ENCODE data around the gene OLFML2B.

The OLFML2B gene

DNA sequence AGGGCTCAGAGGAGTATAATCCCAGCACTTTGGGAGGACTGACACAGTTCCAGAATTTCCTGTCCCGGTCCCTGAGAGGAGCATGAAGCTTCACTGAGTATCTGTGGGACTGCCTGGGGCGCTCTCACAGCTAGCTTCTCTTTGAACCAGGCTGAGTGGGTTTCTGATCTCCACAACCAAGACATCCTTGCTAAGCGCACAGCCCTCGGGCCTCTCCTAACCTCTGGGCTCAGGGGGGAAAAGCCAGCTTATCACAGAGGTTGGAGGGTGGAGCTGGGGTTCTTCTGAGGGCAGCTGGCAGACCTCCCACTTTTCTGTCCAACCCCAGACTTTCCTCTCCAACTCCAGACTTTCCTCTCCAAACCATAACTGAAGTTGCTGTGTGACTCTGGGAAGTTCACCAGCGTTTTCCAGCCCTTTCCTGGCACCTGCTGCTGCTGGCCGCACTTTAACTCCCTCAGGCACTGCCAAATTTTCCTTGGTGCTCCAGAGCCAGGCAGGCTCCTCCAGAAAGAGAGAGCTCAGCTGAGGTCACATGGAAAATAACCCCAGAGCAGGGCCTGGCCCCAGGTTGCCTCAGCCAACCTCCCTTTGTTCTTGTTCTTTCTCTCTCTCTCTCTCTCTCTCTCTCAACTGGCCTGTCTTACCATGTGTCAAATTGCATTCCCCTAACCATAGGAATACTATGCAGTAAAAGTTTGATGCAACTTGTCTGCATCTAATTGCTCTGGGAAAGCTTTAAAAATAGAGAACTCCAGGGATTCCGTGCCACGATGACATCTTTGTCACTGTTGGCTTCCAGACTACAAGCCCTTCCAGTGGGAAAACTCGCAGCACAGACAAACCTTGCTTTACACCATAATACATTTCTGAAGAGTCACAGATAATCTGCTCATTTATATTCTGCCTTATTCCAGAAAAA, 49.5 kb downstream of the OLFML2B start:
- CTCF ChIA-PET, result no interaction called here
- no peak overlapping the region for H3K27ac ChIP-seq
- POLR2A ChIA-PET (ENCODE audit: low non-redundant PET), result no interaction called here
- TF ChIP-seq, protein P1, sequence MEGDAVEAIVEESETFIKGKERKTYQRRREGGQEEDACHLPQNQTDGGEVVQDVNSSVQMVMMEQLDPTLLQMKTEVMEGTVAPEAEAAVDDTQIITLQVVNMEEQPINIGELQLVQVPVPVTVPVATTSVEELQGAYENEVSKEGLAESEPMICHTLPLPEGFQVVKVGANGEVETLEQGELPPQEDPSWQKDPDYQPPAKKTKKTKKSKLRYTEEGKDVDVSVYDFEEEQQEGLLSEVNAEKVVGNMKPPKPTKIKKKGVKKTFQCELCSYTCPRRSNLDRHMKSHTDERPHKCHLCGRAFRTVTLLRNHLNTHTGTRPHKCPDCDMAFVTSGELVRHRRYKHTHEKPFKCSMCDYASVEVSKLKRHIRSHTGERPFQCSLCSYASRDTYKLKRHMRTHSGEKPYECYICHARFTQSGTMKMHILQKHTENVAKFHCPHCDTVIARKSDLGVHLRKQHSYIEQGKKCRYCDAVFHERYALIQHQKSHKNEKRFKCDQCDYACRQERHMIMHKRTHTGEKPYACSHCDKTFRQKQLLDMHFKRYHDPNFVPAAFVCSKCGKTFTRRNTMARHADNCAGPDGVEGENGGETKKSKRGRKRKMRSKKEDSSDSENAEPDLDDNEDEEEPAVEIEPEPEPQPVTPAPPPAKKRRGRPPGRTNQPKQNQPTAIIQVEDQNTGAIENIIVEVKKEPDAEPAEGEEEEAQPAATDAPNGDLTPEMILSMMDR (conservative IDR thresholded peaks at IDR 0.05; ENCODE audit: low read depth), result no peak
- DNase-seq (ENCODE audit: low spot score), result no peak

DNA sequence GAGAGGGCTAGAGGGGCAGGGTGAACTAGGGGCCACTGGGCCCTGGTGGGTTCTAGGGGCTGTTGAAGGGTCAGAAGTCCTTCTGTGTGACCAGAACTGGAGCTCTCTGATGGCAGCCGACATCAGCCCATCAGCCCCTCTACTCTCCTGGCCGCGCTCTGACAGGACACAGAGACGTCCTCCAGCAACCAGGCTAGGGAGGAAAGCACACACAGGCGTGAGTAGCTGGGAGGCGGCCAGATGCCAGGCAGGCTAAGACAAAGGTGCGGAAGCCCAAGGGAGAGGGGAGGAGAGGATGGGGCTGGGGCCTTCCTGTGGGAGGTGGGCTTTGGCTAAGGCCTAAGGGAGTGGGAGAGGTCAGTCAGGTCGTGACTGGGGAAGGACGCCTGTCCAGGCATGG, 50.8 kb downstream of the OLFML2B start:
- ChIA-PET POLR2A (ENCODE audit: low non-redundant PET) (no interaction called here), CTCF (interaction anchor here (0.6 kb wide), 1 partner anchor 96 kb away, joined by 4 read pairs; no protein-coding TSS in a partner anchor)

DNA sequence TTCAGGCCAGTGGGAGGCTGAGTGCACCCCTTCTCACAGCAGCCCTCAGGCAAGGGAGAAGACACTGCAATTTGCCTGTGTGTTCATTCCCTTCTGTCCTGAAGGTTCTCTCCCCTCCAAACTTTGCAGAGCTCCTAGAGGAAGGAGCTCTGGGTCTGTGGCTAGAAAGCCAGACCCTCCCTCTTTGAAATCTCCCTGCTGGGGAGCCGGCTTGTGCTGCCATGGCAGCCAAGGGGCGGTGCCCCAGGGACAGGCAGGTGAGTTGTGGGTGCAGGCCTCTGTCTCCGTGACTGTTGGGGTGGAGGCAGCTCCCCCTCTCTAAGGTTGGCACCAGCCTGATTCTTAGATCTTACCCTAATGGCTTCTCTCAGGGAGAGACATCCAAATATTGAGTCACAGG, 53.0 kb downstream of the OLFML2B start:
- ChIA-PET CTCF (interaction anchor here (0.6 kb wide), 1 partner anchor 253 kb away, joined by 3 read pairs; no protein-coding TSS in a partner anchor), POLR2A (ENCODE audit: low non-redundant PET) (no interaction called here)
- H3K27ac ChIP-seq, result no peak overlapping the region
- TF ChIP-seq, protein P1 (conservative IDR thresholded peaks at IDR 0.05; ENCODE audit: low read depth), result no peak
- DNase-seq (ENCODE audit: low spot score), result no peak

More for the DNA sequence above, 50.8 kb downstream of the OLFML2B start:
- DNase-seq (ENCODE audit: low spot score), result no peak
- TF ChIP-seq, protein P1 (conservative IDR thresholded peaks at IDR 0.05; ENCODE audit: low read depth), result no peak
- H3K27ac ChIP-seq, result no peak overlapping the region

DNA sequence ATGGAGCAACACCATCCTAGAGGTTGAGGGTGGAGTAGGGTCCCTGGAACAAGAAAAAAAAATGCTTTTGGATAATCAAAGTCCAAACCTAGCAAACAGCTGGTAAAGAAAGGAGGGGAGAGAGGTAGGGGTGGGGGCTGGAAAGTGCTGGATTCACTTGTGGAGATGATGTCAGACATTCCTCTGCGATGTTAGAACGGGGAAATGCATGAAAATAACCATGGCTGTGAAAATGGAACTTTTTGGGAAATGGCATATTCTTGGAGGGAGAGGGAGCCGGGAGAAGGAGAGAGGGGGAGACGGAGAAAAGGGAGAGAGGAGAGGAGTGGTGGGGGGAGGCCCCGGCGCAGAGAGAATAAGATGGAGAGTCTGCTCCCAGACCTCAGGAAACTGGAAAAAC, 53.6 kb downstream of the OLFML2B start:
- TF ChIP-seq, protein P1 (conservative IDR thresholded peaks at IDR 0.05; ENCODE audit: low read depth), result no peak
- no peak for DNase-seq (ENCODE audit: low spot score)
- H3K27ac ChIP-seq, result no peak overlapping the region
- POLR2A ChIA-PET (ENCODE audit: low non-redundant PET), result no interaction called here
- CTCF ChIA-PET, result no interaction called here

DNA sequence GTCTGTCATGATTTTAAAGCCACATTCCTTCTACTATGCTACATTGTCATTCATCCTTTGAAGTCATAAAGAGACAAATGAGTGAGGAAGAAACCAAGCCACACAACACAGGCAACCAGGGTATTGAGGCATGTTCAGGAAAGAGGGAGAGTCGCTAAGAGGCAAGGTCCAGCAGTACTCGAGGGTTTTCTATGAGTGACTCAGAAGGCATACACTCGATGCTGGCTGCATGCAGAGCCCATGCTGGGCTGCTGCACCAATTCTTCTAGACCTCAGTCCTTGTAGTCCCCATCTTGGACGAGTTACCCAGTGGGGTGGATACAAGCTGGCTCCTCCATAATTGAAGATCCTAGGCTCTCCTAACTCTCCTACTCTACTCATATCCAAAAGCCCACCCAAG, 57.6 kb downstream of the OLFML2B start:
- TF ChIP-seq, protein P1 (conservative IDR thresholded peaks at IDR 0.05; ENCODE audit: low read depth), result no peak
- H3K27ac ChIP-seq, result no peak overlapping the region
- no peak for DNase-seq (ENCODE audit: low spot score)
- ChIA-PET CTCF (no interaction called here), POLR2A (ENCODE audit: low non-redundant PET) (no interaction called here)

DNA sequence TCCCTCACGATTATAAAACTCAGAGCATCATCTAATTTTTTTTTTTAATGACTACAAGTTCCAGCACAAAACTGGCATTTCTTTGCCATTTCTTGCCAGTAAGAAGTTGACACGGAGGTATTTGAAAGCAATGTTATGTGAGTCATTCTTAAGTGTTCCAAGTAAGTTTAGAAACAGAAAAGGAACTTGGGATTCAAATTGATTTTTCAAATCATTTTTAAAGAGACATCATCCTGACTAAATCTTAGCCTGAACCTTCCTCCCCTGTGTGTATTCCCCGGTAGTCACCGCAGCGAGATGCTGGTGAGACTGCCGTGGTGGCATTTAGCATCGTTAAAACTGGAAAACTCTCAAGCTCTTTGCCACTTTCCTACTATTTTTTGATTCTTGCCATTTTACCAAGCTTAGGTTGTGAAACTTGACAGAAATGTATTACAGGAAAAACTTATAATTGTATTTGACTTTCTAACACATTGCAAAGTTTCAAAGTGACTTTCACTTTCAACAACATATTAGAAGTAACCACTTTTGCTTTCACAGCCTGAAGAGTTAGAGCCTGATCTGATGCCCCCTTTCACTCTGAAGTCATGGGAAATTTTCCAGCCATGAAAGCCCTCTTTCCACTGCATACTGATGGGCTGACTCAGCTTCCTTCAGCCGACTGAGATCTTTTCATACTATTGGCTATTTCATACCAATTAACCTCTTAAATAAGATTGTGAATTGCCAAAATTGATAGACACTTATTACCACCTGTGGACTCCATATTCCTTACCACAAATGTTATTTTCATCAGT, 61.4 kb downstream of the OLFML2B start:
- CTCF ChIA-PET, result no interaction called here
- peak; percentile 69 for DNase-seq (ENCODE audit: low spot score)
- no peak overlapping the region for H3K27ac ChIP-seq

More for the DNA sequence above, 61.4 kb downstream of the OLFML2B start:
- TF ChIP-seq, protein P1 (conservative IDR thresholded peaks at IDR 0.05; ENCODE audit: low read depth), result peak; percentile 29; the same call in 1 of the 2 replicates
- POLR2A ChIA-PET (ENCODE audit: low non-redundant PET), result no interaction called here
